ENCODE results near the gene HOXC6.

The HOXC6 gene

GRCh38 chr12:54028314-54029201 lies at the start of gene HOXC6:
Gene HOXC6, plus strand, starts transcription at chr12:54028440. Its CDS starts 82 bp downstream, at chr12:54028522.
- Histone ChIP-seq H3K27me3 (replicated peaks; ENCODE audit: control insufficient read depth, insufficient read depth, low read length) (peaks cover 2% of the 10 kb centered on the region; the same call in 1 of the 2 replicates), H3K36me3 (ENCODE audit: control insufficient read depth, insufficient read depth, low read length) (no peaks in the 10 kb centered on the region), H3K4me3 (replicated peaks; ENCODE audit: low read depth, low read length) (peak within 1 kb of the TSS; percentile 59)
- no peak for TF ChIP-seq CTCF (IDR thresholded peaks at IDR 0.05; ENCODE audit: insufficient read depth, low read length, poor library complexity, severe bottlenecking)
- DNase-seq (ENCODE audit: extremely low read depth, insufficient read length): no peak

GRCh38 chr12:53978477-53979356 lies 49.5 kb upstream of the HOXC6 start:
- Histone ChIP-seq H3K27me3 (replicated peaks; ENCODE audit: control insufficient read depth, insufficient read depth, low read length) (no peaks in the 10 kb centered on the region; the same call in none of the 2 replicates), H3K36me3 (ENCODE audit: control insufficient read depth, insufficient read depth, low read length) (no peaks in the 10 kb centered on the region), H3K4me3 (replicated peaks; ENCODE audit: low read depth, low read length) (no peak overlapping the region)
- no peak for DNase-seq (ENCODE audit: extremely low read depth, insufficient read length)
- TF ChIP-seq CTCF (IDR thresholded peaks at IDR 0.05; ENCODE audit: insufficient read depth, low read length, poor library complexity, severe bottlenecking): no peak

- Histone ChIP-seq H3K36me3 (ENCODE audit: control insufficient read depth, insufficient read depth, low read length) (no peaks in the 10 kb centered on the region), H3K27me3 (replicated peaks; ENCODE audit: control insufficient read depth, insufficient read depth, low read length) (peaks cover under 1% of the 10 kb centered on the region), H3K4me3 (replicated peaks; ENCODE audit: low read depth, low read length) (no peak overlapping the region)
- TF ChIP-seq CTCF (IDR thresholded peaks at IDR 0.05; ENCODE audit: insufficient read depth, low read length, poor library complexity, severe bottlenecking): no peak
- no peak for DNase-seq (ENCODE audit: extremely low read depth, insufficient read length)
Measured at GRCh38 chr12:53980104-53980801, 48.0 kb upstream of the HOXC6 start.

- H3K4me3 ChIP-seq (replicated peaks; ENCODE audit: low read depth, low read length): no peak overlapping the region
- DNase-seq (ENCODE audit: extremely low read depth, insufficient read length): no peak
- peaks cover 2% of the 10 kb centered on the region for H3K27me3 ChIP-seq (replicated peaks; ENCODE audit: control insufficient read depth, insufficient read depth, low read length)
- no peak for TF ChIP-seq CTCF (IDR thresholded peaks at IDR 0.05; ENCODE audit: insufficient read depth, low read length, poor library complexity, severe bottlenecking)
- H3K36me3 ChIP-seq (ENCODE audit: control insufficient read depth, insufficient read depth, low read length): no peaks in the 10 kb centered on the region
Measured at GRCh38 chr12:53980802-53981496, 47.3 kb upstream of the HOXC6 start.
